B cell (primary cell): Measurements from ENCODE around the gene NEMP1. TPM values are rescaled to one million over a fixed set of nuclear protein-coding genes. Genes with fewer than 3 reads are reported as not detected.
A peak's percentile ranks its signal among the peaks of the same experiment; 100 is the strongest.

ENCODE experiments used
- ATAC-seq: fragments of 200-7000 bp; cut with Tn5 transposase; one replicate; pipeline ENCODE4 v1.10.0; 2021; ENCODE audit warnings: low read depth, mild to moderate bottlenecking, moderate number of reproducible peaks, moderate library complexity
- CTCF ChIA-PET: fragments of 350-600 bp; sonication (Branson Sonifier 250); formaldehyde crosslinking; loops from one replicate; lab custom pipeline; 2021; ENCODE audit warnings: antibody characterized with exemption, inconsistent platforms; lab: Charles Lee
- POLR2A ChIA-PET: fragments of 350-600 bp; sonication (Branson Sonifier 250); formaldehyde crosslinking; loops from one replicate; lab custom pipeline; 2021; ENCODE audit warnings: antibody characterized with exemption; lab: Charles Lee
- DNase-seq: peaks from one replicate; pipeline ENCODE4 v3.0.0; 2013
- H2AFZ ChIP-seq: 2 replicates; pipeline ENCODE4 v1.6.1; 2012; ENCODE audit warnings: mild to moderate bottlenecking, low read depth, low read length; ENCODE audit not compliant: insufficient read depth, poor library complexity, severe bottlenecking
- H3K27ac ChIP-seq, 2 donors: 1 replicate in 1 of 2; 2 replicates in 1 of 2; pipeline ENCODE4 v1.5.1; 2012 to 2013; ENCODE audit warnings: low read length in 2 of 2, mild to moderate bottlenecking in 2 of 2, moderate library complexity in 1 of 2
- H3K27me3 ChIP-seq, 4 experiments: fragments of 200-600 bp in 1 of 4; sonication (generic) in 1 of 4; replicated peaks in 1 of 4; 1 replicate in 2 of 4; 2 replicates in 2 of 4; pipeline versions ENCODE4 v1.6.1 to v1.7.0; 2013 to 2016; ENCODE audit warnings: low read length in 3 of 4, mild to moderate bottlenecking in 2 of 4, mixed read lengths in 1 of 4, moderate library complexity in 1 of 4; ENCODE audit not compliant: insufficient read depth in 4 of 4, control insufficient read depth in 3 of 4; ENCODE audit errors: control extremely low read depth in 1 of 4
- H3K36me3 ChIP-seq, 2 experiments: replicated peaks in 1 of 2; 1 replicate in 1 of 2; 2 replicates in 1 of 2; pipeline versions ENCODE4 v1.6.1 to v1.7.1; 2013; ENCODE audit warnings: low read length in 1 of 2; ENCODE audit not compliant: insufficient read depth in 2 of 2, control insufficient read depth in 1 of 2; ENCODE audit errors: control extremely low read depth in 1 of 2, extremely low read depth in 1 of 2
- H3K4me1 ChIP-seq, 2 donors: fragments of 200-600 bp in 1 of 2; sonication (generic) in 1 of 2; 1 replicate in 1 of 2; 2 replicates in 1 of 2; pipeline versions ENCODE4 v1.5.1 to v1.6.1; 2013 to 2017; ENCODE audit warnings: low read length in 2 of 2; ENCODE audit not compliant: control insufficient read depth in 2 of 2, insufficient read depth in 2 of 2
- H3K4me2 ChIP-seq: replicated peaks from 2 replicates; pipeline ENCODE3; 2012; ENCODE audit warnings: mild to moderate bottlenecking, low read depth, low read length; ENCODE audit not compliant: poor library complexity, severe bottlenecking
- H3K4me3 ChIP-seq, 5 experiments: fragments of 200-600 bp in 1 of 5; sonication (generic) in 1 of 5; 1 replicate in 3 of 5; 2 replicates in 2 of 5; pipeline versions ENCODE4 v1.5.1 to v1.7.0; 2011 to 2016; ENCODE audit warnings: low read length in 4 of 5, mild to moderate bottlenecking in 4 of 5, low read depth in 2 of 5, control low read depth in 1 of 5, moderate library complexity in 1 of 5; ENCODE audit not compliant: insufficient read depth in 1 of 5; ENCODE audit errors: control extremely low read depth in 1 of 5, extremely low read depth in 1 of 5
- H3K79me2 ChIP-seq: fragments of 200-600 bp; sonication (generic); one replicate; pipeline ENCODE4 v1.6.0; 2016; ENCODE audit warnings: low read length; ENCODE audit not compliant: control insufficient read depth, insufficient read depth
- H3K9ac ChIP-seq: fragments of 200-600 bp; sonication (generic); 2 replicates; pipeline ENCODE4 v1.6.1; 2017; ENCODE audit warnings: mild to moderate bottlenecking, low read length, moderate library complexity
- H3K9me3 ChIP-seq, 3 donors: one replicate each; pipeline versions ENCODE4 v1.6.1 to v1.7.1; 2013; ENCODE audit warnings: low read length in 2 of 3; ENCODE audit not compliant: control insufficient read depth in 2 of 3, insufficient read depth in 1 of 3; ENCODE audit errors: control extremely low read depth in 1 of 3
- H4K20me1 ChIP-seq: 2 replicates; pipeline ENCODE4 v1.6.0; 2012; ENCODE audit warnings: mild to moderate bottlenecking, low read length; ENCODE audit not compliant: insufficient read depth, control insufficient read depth, poor library complexity, severe bottlenecking
- H3K27ac Mint-ChIP-seq: one replicate; pipeline ENCODE4 v1.8.0; 2021; ENCODE audit warnings: mixed read lengths
- H3K27me3 Mint-ChIP-seq: one replicate; pipeline ENCODE4 v1.8.0; 2021; ENCODE audit warnings: mixed read lengths
- H3K4me1 Mint-ChIP-seq: one replicate; pipeline ENCODE4 v1.8.0; 2021; ENCODE audit warnings: mixed read lengths
- H3K4me3 Mint-ChIP-seq: one replicate; pipeline ENCODE4 v1.8.0; 2021; ENCODE audit warnings: mixed read lengths
- H3K9me3 Mint-ChIP-seq: one replicate; pipeline ENCODE4 v1.8.0; 2022; ENCODE audit warnings: mixed read lengths; ENCODE audit not compliant: insufficient read depth
- EZH2 ChIP-seq: IDR thresholded peaks from 2 replicates; pipeline ENCODE4 v1.6.1; 2012; ENCODE audit warnings: borderline replicate concordance, low read depth, mild to moderate bottlenecking, moderate library complexity, low read length; ENCODE audit not compliant: insufficient read depth, poor library complexity, severe bottlenecking
- WGBS: methylation state at CpG from one replicate; pipeline ENCODE4 v1.1.5; 2013; ENCODE audit warnings: missing lambda C conversion rate; ENCODE audit not compliant: insufficient coverage; 5-methylcytosine and 5-hydroxymethylcytosine counted together
- intact Hi-C: fragments of 100-400 bp; cut with micrococcal nuclease; formaldehyde crosslinking; loops from one replicate; pipeline ENCODE4 v1.10.0; 2022
- polyA plus RNA-seq: library from polyadenylated mRNA; depleted of rRNA; stranded (reverse); fragments of >200 nt; gene quantifications from 2 replicates; pipeline ENCODE4 v1.2.3, GENCODE V29; 2012
- total RNA-seq, 2 donors: library from RNA; stranded (reverse); fragments of 120-200 nt in 1 of 2; gene quantifications; 1 replicate in 1 of 2; 2 replicates in 1 of 2; pipeline versions ENCODE4 v1.2.3 to v1.2.4, GENCODE V29; 2013 to 2022
- TF ChIP-seq, protein P1 (sequence below): fragments of 200-600 bp; IDR thresholded peaks from one replicate; pipeline ENCODE4 v1.8.0; 2022; ENCODE audit warnings: antibody characterized with exemption, mild to moderate bottlenecking

Gene NEMP1
- total and polyA plus RNA-seq, 2 donors (not counting 1 experiment from before 2014, with no cell fraction given): 13.6 to 35.0 TPM

GRCh38 chr12:57047981-57048380 is 30.6 kb downstream of the NEMP1 start:
- Histone ChIP-seq H3K27me3 (no peaks in the 10 kb centered on the region), H2AFZ (peak overlapping the region; percentile 59), H3K9ac (no peak overlapping the region), H3K9me3 (no peaks in the 10 kb centered on the region), H3K4me3 (no peak overlapping the region), H4K20me1 (no peaks in the 10 kb centered on the region), H3K79me2 (no peaks in the 10 kb centered on the region), H3K4me2 (peak overlapping the region; percentile 55), H3K4me1 (peaks cover 18 to 24% of the 10 kb centered on the region in 2 donors), H3K27ac (no peak overlapping the region), H3K36me3 (no peaks in the 10 kb centered on the region)
- Mint-ChIP-seq H3K27me3 (no peaks in the 10 kb centered on the region), H3K27ac (no peak overlapping the region), H3K4me1 (peaks cover 26% of the 10 kb centered on the region), H3K9me3 (no peaks in the 10 kb centered on the region), H3K4me3 (peak overlapping the region; percentile 59)
- no peak for TF ChIP-seq EZH2
- TF ChIP-seq, protein P1, sequence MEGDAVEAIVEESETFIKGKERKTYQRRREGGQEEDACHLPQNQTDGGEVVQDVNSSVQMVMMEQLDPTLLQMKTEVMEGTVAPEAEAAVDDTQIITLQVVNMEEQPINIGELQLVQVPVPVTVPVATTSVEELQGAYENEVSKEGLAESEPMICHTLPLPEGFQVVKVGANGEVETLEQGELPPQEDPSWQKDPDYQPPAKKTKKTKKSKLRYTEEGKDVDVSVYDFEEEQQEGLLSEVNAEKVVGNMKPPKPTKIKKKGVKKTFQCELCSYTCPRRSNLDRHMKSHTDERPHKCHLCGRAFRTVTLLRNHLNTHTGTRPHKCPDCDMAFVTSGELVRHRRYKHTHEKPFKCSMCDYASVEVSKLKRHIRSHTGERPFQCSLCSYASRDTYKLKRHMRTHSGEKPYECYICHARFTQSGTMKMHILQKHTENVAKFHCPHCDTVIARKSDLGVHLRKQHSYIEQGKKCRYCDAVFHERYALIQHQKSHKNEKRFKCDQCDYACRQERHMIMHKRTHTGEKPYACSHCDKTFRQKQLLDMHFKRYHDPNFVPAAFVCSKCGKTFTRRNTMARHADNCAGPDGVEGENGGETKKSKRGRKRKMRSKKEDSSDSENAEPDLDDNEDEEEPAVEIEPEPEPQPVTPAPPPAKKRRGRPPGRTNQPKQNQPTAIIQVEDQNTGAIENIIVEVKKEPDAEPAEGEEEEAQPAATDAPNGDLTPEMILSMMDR: no peak
- 86% methylated on average over 1 of the region's 1 CpG for WGBS
- ChIA-PET CTCF (interaction anchor here (1.7 to 3.0 kb wide), 3 partner anchors 12 to 16 kb away, joined by 6 to 12 read pairs (median 7); no protein-coding TSS in a partner anchor), POLR2A (interaction anchor here (0.5 to 1.0 kb wide), 3 partner anchors 20 to 203 kb away, joined by 3 to 7 read pairs (median 7); partner anchors contain the start of gene STAC3)
- intact Hi-C loops: loop anchor here (2.0 kb wide), 1 partner anchor 13 kb away; no protein-coding TSS in a partner anchor
- no peak for DNase-seq
- no peak for ATAC-seq
